NCI-H2196 (cell line): Measurements from ENCODE around the gene UNC79.

Experiments
- DNase-seq: peaks from one replicate; lab custom pipeline; 2025; ENCODE audit not compliant: unreplicated experiment; lab: John Stamatoyannopoulos, UW

Gene UNC79

DNA sequence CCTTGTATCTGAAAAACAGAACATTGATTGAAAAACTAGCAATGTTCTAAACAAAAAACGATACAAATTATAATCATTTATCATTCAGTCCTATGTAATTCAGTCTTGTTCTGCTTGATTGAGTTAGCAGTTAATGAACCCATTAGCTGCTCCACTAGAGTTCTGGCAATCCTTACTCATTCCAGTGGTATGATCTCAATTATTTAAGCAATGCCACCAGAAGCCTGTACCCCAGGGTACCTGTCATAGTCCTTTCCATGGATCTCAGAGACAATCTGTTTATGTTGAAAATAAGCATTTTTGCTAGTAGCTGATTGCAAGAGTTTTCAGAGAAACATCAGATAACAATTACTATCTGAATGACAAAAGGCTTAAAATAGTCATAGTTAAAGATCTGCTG, 115.9 kb downstream of the UNC79 start:
- DNase-seq, result no peak

DNA sequence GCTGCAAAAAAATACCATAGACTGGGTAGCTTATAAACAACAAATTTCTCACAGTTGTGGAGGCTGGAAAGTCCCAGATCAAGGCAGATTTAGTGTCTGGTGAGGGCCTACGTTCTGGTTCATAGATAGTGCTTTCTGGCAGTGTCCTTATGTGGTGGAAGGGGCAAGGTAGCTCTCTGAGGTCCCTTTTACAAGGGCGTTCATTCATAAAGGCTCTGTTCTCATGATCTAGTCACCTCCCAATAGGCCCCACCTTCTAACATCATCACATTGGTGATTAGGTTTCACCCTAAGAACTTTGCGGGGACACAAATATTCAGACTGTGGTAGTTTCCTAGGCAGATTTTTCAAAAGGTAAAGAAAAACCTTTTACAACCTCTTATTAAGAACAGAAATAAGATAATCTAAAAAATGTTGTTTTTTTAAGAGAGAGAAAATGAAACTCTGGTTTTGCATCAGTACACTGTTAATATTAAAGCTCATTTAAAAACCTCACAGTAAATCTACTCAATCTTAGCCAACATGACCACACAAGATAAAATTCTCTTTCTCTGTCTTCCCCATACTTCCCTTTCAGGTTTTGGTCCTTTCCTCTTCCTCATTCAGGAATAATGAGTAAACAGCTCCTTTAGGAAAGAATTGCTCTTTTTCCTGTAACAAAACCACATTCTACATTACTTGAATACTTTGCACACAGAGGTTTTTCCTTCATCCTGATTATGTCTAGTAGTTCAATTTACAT, 117.5 kb downstream of the UNC79 start:
- no peak for DNase-seq

DNA sequence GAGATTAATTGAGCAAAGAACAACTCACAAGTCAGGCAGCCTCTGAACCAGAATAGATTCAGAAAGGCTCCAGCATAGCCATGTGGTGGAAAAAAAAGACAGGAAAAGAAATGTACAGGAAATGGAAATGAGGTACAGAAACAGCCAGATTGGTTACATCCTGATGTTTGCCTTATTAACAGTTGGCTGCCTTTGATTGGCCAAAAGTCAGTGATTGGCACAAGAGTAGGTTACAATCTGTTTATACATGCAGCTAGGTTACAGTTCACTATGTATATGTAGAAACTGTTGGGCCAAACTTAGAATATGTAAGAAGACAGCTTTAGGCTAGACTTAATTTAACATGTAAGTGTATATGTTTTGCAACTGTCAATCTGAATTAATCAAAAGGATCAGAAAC, 118.9 kb downstream of the UNC79 start:
- DNase-seq, result no peak

DNA sequence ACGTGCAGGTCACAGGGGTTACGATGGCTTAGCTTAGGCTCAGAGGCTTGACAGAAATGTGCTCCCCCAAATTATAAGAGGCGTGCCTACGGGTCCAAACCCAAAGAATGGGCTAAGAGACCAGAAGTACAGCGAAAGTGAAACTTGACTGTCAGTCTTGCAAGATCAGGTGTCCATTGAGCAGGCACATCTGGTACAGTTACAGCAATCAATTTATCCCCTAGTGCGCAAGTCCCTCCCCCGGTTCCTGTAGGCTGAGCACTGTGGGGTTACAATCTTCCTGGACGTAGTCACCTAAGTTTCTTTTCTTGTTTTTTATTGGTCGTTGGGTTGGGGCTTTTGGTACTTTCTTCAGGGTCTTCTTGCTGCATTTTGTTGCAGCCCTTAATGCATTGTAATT, 134.2 kb downstream of the UNC79 start:
- no peak for DNase-seq

DNA sequence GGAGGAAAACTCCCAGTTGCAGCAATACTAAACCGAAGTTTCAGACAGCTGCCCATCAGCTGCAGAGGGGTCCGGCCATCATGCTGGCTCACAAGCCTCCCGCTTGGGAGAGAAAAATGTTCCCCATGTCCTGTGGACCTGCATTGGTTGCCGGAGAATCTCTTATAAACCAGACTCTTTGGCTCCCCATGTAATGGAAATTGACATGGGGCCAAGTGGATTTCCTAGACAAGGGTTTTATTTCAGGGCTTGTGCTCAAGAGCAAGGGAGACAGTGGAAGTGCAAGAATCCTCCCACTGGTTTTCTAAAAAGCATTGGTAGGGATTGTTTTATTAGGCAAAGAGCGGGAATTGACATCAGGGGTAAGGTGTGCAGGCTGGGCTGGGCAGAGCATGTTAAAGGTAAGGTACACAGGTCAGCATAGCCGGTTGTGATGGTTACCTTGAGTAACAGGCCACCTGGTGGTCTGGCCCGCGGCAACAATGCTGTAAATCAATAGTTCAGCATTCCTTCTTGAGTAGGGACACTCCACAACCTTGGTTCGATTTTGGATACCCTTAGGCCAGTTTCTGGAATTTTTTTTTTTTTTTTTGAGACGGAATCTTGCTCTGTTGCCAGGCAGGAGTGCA, 135.4 kb downstream of the UNC79 start:
- DNase-seq, result no peak

DNA sequence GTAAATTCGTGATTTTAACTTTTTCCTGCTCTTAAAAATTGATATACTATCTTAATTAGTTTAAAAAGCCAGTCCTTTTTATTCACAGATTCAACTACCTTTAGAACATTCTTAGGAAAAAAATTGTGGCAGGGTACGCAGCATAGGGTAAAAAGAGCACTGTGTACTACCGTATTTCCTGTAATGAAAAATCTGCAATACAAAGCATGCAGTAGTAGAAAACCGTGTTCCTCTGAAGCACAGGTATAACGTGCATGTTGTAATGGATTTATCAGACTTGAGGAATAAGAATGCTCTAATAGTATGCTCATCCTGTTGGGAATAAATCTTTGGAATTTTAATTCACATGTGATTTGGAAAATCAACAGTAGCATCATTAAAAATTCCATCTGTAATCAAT, 140.5 kb downstream of the UNC79 start:
- no peak for DNase-seq

DNA sequence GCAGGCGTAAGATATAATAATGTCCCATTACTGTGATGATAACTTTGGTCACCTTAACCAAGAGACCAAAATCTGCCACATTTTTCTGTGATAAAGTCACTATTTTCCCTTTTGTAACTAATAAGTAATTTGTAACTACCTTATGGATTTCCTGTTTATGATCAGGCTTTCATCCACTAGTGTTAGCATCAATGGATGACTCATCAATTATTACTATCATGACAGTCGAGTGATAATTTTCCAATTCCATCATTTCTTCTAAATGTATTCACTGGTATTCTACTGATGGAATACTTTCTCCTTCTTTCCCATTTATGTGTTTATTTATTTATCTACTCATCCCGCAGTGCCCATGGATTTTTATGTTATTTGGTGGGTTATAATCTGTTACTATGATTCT, 148.4 kb downstream of the UNC79 start:
- DNase-seq, result no peak

DNA sequence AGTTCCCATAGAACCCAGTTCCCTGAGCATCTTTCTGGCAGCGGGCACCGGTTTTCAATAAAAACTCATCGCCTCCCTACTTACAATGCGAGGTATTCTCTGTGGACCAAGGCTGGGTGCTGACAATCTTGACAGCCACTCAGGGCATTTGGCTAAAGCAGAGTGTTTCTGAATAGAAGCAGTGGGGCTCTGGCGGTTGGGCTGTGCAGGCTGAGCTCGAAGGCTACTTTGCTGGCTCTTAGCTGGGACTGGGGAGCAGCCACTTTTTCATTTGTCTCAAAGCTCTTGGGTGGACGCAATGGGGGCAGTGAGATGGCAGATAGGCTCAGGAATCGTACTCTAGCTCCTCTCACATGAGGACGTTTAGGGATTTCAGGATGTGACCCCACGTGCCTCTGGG, 151.8 kb downstream of the UNC79 start:
- DNase-seq, result no peak

DNA sequence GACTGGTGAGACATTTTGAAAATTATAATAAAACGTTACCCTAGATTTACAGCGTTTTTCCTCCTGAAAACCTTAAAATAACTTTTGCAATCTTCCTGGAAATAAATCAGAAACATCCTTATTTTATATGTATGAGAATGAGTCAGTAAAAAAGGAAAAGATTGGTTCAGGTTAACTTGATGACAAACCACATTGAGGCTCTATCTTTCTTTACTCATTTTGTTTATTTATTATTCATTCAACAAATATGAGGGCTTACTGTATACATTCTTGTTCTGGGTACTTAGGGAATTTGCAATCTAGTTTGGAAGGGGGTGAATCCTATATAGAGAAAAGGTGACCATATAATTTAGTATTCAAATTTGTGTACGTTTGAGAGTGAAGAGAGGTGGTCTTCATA, 156.6 kb downstream of the UNC79 start:
- no peak for DNase-seq

DNA sequence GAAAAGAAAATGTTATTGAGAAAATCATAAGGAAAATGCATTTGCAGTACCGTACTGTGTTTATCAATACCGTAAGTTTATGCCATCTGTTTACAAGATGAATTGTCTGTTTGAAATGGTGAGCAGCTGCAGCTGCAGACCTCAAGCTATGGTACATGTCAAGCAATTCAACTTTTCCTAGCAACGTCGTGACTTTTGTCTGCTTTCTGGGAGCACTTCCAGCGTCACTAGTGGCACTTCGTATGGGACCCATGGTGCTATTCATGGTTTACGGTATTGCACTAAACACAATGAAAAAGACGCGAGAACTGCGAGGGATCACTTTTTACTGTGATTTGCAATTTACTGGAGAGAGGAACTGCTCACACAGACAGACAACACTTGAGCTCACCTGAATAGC, 160.8 kb downstream of the UNC79 start:
- DNase-seq, result no peak

DNA sequence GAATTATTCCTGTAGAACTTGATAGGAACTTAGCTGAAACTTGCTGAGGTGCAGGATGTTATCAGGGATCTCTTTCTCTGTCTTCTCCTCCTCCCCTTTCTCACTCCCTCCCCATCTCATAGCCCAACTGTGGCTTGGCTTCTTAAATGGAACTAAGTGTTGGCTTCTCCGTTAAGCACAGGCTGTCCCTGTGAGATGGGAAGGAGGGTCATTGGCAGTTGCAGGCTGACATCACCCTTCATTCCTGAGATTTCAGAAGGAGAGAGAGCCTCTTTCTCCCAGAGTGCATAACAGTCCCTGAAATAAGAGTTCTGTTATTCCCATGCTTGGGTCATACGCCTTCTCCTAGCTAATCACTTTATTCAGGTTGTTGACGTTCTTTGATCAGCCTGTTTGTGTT, 162.0 kb downstream of the UNC79 start:
- no peak for DNase-seq

DNA sequence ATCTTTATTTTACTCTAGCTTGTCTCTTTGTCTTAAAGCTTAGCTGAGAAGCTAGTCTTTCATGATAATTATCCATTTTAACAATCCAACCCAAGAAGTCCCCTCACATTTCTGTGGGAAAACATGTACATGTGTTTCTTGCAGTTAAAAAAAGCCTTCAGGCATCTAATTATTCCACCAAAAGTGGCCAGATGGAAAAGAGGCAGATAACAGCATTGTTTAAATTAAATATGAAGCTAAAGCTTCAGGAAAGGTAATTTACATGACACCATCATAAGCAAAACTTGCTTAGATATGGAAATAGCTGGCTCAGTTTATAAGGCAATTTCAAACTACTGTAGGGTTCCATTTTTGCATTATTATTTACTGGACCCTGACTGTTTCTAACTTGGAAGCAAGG, 175.4 kb downstream of the UNC79 start:
- no peak for DNase-seq

DNA sequence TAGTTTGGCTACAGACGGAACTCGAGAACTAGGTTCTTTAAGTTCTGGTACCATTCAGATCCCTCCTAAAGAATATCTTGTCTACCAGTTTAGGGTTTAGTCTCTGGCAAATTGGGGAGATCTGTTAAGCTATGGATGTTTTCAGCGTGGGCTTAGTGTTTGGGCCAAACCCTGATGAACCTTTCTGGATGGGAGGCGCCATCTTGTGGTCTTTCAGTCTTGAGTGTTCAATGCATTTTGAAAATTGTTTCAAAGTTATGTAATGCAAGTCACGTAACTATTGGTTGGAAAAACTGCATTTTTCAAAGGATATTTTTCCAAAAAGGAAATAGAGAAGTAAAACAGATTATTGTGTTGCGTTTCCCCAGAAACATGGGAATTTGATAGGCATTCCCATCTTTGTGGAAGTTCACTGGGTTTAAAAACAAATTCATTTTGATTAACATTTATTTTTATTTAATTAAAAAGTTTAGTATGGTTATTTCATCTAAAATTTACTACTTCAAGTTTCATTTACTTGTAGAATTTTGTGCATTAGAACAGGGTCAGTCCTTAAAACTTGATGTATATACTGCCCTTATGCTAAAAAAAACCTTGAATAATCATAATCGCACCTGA, 188.5 kb downstream of the UNC79 start:
- DNase-seq, result peak; percentile 13

DNA sequence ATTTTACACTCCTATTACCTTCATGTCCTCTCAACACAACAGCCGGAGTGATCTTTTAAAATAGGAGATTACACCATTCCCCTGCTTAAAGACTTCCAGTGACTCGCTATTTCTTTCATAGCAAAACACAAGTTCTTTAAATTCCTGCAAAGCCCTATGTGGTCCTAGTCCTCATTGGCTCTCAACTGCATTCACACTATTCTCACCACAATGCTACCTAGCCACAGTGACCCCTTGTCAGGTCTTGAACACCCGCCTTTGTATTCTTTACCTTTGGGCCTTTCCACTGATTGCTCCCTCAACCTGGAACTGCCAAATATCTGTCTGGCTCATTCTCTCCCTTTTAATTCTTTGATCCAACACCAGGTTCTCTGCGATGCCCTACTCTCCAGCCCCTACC, 197.3 kb downstream of the UNC79 start:
- DNase-seq, result no peak

DNA sequence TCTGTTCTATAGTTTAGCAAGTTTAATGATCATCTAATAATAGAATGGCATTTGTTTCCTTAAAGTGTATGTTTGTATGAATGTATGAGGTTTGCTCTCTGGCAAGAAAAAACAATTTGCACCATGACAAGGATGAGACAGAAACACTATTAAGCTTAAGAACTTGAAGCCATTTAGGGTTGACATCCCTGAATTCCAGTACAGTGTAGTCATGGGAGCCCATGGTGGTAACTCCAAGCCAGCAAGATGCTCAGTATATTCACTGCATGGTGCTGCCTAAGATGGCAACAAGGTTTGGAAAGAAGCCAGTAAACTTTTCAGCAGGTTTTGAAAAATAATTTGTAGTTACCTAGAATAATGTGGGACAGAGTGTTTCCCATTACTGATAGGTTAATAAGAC, 198.9 kb downstream of the UNC79 start:
- no peak for DNase-seq

DNA sequence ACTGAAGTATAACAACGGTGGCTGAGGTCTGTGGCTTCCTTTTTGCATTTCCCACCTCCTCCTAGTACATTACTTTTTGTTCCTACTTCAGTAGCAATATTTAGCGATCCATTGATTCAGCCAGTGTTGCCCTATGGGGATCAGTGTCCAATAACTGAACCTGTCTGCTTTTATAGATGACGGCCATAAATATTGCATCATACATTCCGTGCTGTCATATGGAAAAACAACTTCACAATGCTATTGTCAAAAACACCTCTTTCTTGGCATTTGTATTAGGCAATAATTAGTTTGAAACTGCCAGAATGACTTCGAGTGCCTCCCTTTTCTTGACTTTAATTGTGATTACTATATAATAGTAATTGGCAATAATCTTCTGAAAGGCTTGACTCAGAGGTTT, 208.1 kb downstream of the UNC79 start:
- no peak for DNase-seq

DNA sequence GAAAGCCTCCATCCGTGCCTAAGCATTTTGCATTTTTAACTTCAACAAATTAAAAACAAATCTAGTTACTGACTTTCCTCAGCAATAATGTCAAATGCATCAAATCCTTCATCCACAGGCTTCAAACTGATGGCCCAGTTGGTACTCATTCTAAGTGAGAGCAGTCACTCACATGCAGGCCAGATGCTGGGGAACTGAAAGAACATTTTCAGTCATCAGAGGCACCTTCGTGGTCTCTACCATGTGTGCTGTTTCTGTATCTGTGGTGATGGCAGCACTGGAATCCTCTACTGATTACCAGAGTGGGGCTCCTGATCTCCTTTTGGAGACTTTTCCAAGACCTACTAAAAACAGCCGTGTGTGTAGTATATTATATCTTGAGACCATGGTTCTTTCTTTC, 212.4 kb downstream of the UNC79 start:
- DNase-seq, result no peak

DNA sequence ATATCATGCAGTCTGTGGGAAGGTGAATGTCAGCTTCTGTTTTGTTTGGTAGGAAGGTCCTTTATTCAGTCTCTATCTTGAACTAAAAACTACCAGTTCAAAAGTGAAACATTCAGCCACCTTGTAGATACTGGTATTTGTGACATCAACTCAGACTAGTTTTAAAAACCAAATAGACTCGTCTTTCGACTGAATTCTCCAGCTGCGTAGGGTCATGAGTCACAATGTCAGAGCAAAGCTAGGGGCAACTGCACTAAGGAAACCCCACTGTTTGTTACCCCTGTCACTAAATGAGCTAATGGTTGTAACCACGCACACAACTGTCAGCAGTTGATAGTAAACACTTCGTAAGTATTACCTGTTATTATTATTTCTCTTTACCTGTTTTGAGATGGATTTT, 212.9 kb downstream of the UNC79 start:
- no peak for DNase-seq

DNA sequence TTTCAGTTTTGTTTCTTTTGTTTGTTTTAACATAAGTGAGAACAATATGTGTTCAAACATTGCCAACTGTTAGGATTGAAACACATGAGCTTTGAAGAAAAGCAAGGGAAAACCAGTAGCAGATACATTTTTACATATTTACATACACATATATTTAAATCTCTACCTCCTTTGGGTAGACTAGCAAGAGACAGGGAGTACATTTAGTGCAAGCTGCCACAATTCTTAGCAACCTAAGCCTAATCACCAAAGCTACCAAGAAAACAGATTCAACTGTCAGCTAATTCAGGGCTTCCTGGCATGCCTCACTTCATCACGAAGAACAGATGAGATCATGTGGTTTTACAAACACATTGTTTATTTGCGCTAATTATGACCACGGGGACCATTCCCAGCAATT, 214.5 kb downstream of the UNC79 start:
- DNase-seq, result no peak

DNA sequence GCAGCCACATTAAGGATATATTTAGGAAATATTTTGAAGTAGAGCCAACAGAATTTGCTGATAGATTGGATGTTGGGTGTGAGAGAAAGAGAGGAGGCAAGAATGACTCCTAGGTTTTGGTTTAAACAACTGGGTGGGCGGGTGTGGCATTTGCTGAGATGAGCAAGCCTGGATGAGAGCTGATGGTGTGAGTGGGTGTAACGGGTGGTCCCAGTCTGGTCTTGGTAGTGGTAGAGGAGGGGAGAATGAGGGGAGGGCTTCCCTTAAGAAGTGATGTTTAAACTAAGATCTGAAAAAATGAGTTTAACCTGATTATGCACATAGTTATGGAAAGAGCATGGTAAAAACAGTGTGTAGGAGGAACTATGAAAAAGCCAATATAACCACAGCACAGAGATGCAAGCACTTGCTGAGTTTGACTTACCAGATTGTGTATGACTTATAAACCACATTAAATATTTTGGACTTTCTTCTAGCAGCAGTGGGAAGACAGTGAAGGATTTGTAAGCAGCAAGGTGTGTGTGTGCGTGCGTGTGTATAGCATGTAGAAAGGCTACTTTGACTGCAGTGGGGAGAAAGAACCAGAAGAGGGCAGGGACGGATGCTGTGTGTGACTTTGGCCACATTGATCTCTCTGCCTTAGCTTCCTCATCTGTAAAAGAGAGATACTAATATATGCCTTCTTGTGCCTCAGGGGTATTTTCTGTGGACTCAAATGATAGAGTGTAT, 217.9 kb downstream of the UNC79 start:
- peak; percentile 0 for DNase-seq

DNA sequence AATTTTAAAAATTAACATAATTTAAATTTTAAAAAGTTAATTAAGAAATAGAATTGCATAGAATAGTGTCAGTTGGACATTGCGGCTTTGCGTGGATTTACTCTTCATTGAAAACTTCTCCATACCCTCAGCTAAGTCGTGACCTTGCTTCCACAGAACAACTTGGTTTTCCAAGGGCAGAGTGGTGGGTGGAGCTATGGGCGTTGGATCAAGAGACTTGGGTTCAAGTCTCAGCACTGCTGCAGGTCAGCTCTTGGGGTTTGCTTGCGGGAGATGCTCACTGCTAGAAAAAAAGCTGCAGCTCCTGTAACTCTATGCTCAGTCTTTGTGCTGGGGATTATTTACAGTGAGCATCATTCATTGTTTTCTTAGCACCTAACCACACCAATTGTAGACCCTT, 223.9 kb downstream of the UNC79 start:
- no peak for DNase-seq
